ENCODE data around the gene PTPRE. TPM values are rescaled to one million over a fixed set of nuclear protein-coding genes. Genes with fewer than 3 reads are reported as not detected.

PTPRE gene
- total and polyA plus RNA-seq, 10 of the 15 experiments (the other 5 are each of a cell fraction or from before 2014, with no cell fraction given), result 2.9 to 7.6 (median 5.8) TPM

DNA sequence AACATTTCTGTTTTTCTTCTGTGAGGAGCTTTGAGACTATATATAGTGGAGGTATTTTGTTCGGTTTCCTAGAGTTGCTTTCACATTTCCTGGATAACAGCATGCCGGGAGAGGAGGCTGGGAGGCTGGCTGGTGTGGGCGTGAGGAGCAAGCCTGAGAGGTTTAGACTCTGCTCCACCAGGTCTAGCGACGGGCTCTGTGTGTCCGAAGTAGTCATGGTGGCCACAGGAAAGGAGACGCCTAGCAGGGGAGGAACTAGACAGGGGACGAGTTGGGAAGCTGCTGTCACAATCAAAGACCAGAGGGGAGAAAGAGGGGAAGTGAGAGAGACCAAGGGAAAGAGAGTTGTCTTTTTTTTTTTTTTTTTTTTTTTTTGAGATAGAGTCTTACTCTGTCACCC lies 19.6 kb downstream of the PTPRE start (continued):
- no peak for TF ChIP-seq TCF7 (IDR thresholded peaks at IDR 0.05; ENCODE audit: borderline replicate concordance)
- TF ChIP-seq MYC (IDR thresholded peaks at IDR 0.05; ENCODE audit: insufficient read depth, insufficient read length, insufficient replicate concordance, low read length, severe bottlenecking), result no peak

DNA sequence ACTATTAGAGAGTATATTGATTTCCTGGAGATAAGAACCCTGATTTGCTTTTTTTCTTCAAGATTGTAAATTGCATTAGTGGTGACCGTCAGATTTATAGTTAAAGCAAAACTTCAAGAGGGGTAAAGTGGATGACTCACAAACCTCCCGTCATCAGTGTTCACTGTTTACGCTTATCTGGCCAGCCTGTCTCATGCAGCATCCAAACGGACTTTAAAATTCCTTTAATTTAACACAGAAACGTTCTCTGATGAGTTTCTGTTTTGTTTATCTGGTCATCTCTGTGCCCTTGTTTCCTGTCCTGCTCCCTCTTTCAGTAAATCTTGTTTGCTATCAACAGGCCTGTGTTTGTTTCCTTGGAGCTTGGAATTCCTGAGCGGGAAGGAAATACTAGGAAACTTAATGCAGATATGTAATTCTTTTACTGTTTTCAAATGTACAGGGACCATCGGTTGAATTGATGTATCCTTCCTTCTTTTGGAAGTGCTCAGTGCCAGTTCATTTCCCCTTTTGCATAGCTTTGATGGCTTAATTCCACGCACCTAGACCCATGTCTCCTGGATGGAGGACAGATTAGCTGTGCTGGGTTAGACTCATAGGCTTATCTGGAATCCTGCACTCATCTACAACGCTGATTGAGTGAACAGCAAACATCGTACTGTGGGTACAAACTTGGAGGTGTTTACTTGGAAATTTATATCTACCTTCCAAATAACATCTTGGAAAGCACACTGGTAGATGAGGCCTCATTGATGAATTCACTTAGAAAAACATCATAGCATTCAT lies 21.3 kb downstream of the PTPRE start:
- no peaks in the 10 kb centered on the region for H3K36me3 ChIP-seq (ENCODE audit: control insufficient read depth in 2 of 2, insufficient read depth in 2 of 2, low read length in 1 of 2)
- WGBS (ENCODE audit: insufficient coverage, insufficient replicate concordance, low lambda C conversion rate, missing lambda C conversion rate), result 38% methylated on average over 10 of the region's 10 CpGs
- CTCF ChIA-PET, result no interaction called here
- FAIRE-seq (no peak), ATAC-seq (no peak), DNase-seq (ENCODE audit: low read depth, low spot score) (no peak)
- H3K4me3 ChIP-seq, result no peak overlapping the region
- H3K9me3 ChIP-seq (replicated peaks; ENCODE audit: control insufficient read depth, insufficient read depth, low read length), result no peaks in the 10 kb centered on the region
- POLR2A ChIA-PET, result no interaction called here
- no peaks in the 10 kb centered on the region for H3K79me2 ChIP-seq (ENCODE audit: control insufficient read depth, insufficient read depth, low read length)
- no peak overlapping the region for H2AFZ ChIP-seq (ENCODE audit: control insufficient read depth, low read depth, low read length)
- no peak overlapping the region for H3K9ac ChIP-seq (ENCODE audit: control insufficient read depth, insufficient read depth, low read length)
- BruUV-seq (replicated peaks), result no TSS peak
- no peaks in the 10 kb centered on the region for H4K20me1 ChIP-seq (ENCODE audit: control insufficient read depth, insufficient read depth)
- SMC1A ChIA-PET (ENCODE audit: uncharacterized antibody, unreplicated experiment), result interaction anchor here (0.6 kb wide), 1 partner anchor 232 kb away, joined by 3 read pairs; no protein-coding TSS in a partner anchor
- no peak overlapping the region for H3K4me2 ChIP-seq (ENCODE audit: control insufficient read depth, insufficient read depth)
- no peaks in the 10 kb centered on the region for H3K4me1 ChIP-seq (ENCODE audit: control insufficient read depth, insufficient read depth, low read length)
- RAD21 ChIA-PET (ENCODE audit: unreplicated experiment), result no interaction called here
- H3K27me3 ChIP-seq (replicated peaks in 1 of 2; ENCODE audit: control insufficient read depth in 2 of 2, insufficient read depth in 2 of 2, low read length in 1 of 2), result 0 out of 4 replicates have a peak, but pooled peaks cover 0 to 2% of the 10 kb centered on the region in 2 experiments
- H3K27ac ChIP-seq (ENCODE audit: control insufficient read depth, insufficient read depth), result no peak overlapping the region
- in situ Hi-C loops (cut with MboI) (no loop called here), intact Hi-C loops (cut with micrococcal nuclease; ENCODE audit: unreplicated experiment) (no loop called here)
- no peak for TF ChIP-seq MTA2 (IDR thresholded peaks at IDR 0.05; ENCODE audit: low read depth)
- TF ChIP-seq HCFC1 (IDR thresholded peaks at IDR 0.05; ENCODE audit: low read length), result no peak
- TF ChIP-seq PAX8 (IDR thresholded peaks at IDR 0.05), result no peak
- TF ChIP-seq CBX5 (IDR thresholded peaks at IDR 0.05; ENCODE audit: low read depth), result no peak
- TF ChIP-seq NFXL1 (IDR thresholded peaks at IDR 0.05; ENCODE audit: borderline replicate concordance), result no peak
- no peak for TF ChIP-seq EP300 (IDR thresholded peaks at IDR 0.05; ENCODE audit: borderline replicate concordance in 1 of 2, control insufficient read depth in 1 of 2, low read depth in 2 of 2, low read length in 2 of 2)
